Measurements from ENCODE around the gene EMP2.

DNA sequence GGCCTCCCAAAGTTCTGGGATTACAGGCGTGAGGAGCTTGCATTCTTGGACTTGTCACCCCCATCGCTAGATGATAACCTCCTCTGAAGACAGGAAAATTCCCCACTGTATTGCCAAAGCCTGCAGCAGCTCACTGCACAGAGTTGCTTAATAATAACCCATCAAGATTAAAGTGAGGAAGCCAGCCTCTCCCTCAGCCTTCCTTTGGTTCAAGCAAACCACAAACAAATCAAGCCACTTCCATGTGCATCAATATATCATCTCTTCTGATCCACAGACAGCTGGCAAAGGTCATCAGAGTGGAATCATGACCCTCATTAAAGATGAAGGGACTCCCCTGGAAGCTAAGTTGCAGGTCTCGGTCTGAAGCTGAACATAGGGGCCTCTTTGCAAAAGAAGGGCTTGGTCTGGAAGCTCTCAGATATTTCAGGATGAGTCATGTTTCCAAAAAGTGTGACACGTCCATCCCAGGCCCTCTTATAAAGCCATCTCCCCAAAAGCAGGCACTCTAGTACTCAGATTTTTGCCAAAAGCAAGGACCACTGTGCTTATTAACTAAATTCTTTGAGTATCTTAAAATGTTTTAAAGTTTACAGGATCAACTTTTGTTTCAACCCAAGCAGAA, 4.8 kb downstream of the EMP2 start:
- TF ChIP-seq TAF1 (IDR thresholded peaks at IDR 0.05; ENCODE audit: borderline replicate concordance, insufficient read depth, low read length) (no peak), SIN3A (IDR thresholded peaks at IDR 0.05; ENCODE audit: borderline replicate concordance, insufficient read depth, low read length) (no peak), POLR2AphosphoS5 (IDR thresholded peaks at IDR 0.05; ENCODE audit: low read depth, low read length) (no peak), FOXP2 (optimal IDR thresholded peaks at IDR 0.05; ENCODE audit: borderline replicate concordance, extremely low read depth, extremely low read length, insufficient read depth) (no peak)
- TF ChIP-seq, protein P1, sequence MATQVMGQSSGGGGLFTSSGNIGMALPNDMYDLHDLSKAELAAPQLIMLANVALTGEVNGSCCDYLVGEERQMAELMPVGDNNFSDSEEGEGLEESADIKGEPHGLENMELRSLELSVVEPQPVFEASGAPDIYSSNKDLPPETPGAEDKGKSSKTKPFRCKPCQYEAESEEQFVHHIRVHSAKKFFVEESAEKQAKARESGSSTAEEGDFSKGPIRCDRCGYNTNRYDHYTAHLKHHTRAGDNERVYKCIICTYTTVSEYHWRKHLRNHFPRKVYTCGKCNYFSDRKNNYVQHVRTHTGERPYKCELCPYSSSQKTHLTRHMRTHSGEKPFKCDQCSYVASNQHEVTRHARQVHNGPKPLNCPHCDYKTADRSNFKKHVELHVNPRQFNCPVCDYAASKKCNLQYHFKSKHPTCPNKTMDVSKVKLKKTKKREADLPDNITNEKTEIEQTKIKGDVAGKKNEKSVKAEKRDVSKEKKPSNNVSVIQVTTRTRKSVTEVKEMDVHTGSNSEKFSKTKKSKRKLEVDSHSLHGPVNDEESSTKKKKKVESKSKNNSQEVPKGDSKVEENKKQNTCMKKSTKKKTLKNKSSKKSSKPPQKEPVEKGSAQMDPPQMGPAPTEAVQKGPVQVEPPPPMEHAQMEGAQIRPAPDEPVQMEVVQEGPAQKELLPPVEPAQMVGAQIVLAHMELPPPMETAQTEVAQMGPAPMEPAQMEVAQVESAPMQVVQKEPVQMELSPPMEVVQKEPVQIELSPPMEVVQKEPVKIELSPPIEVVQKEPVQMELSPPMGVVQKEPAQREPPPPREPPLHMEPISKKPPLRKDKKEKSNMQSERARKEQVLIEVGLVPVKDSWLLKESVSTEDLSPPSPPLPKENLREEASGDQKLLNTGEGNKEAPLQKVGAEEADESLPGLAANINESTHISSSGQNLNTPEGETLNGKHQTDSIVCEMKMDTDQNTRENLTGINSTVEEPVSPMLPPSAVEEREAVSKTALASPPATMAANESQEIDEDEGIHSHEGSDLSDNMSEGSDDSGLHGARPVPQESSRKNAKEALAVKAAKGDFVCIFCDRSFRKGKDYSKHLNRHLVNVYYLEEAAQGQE (IDR thresholded peaks at IDR 0.05; ENCODE audit: insufficient read depth in 1 of 2, low read depth in 2 of 2, low read length in 2 of 2): no peak

Measured in PFSK-1 (cell line).